ENCODE data around the gene CEP104.
A peak's percentile ranks its signal among the peaks of the same experiment; 100 is the strongest.

CEP104 gene

DNA sequence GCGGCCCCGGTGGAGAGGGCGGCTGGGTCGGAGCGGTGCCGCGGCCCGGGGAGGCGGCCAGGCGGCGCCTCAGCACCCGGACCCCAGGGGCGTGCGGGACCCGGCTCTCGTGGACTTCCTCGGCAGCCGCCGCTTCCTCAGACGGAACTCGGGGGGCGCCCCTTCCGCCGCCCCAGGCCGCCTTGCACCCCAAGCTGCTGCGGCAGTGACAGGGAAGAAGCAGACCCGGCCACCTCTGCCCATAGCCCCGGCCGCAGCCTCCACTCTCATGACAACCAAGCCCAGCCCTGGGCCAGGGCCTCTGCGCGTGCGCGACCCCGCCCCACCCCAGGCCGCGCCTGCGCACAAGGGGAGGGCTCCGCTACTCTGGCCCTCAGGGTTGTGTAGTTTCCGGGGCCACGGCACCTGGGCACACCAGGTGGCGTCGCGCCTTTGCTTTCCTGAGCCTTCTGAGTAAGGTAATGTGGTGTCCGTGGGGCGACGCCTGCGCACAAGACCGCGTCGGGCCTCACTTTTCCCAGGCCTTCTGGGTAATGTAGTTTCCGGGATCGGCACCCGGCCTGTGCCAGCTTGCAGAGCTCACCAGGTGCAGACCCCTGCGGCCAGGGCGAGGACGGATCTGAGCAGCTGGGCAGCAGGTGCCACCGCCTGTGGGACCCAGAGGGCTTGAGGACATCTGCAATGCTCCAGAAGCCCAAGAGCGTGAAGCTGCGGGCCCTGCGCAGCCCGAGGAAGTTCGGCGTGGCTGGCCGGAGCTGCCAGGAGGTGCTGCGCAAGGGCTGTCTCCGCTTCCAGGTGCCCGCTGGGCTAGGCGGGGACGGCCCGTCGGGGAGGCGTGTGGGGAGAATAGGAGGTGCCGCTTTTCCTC is at the start of gene CEP104, which contains the start of gene DFFB:
Gene CEP104 (minus strand): TSS at position 289 of the 868 bp plus-strand sequence. CDS start 4,804 bp downstream, outside the sequence.
Gene DFFB (plus strand): TSS at position 554 of the 868 bp plus-strand sequence. CDS start 128 bp downstream, at position 682.
- peak; percentile 93 for DNase-seq
- Mint-ChIP-seq H3K27ac (no peak within 1 kb of the TSS), H3K27me3 (ENCODE audit: low read depth, poor library complexity) (peaks cover 17% of the 10 kb centered on the region), H3K4me1 (peaks cover 27% of the 10 kb centered on the region), H3K36me3 (ENCODE audit: low read depth) (peaks cover 14% of the 10 kb centered on the region), H3K4me3 (peak within 1 kb of the TSS; percentile 95), H3K9me3 (no peaks in the 10 kb centered on the region)
- TF ChIP-seq, protein P1, sequence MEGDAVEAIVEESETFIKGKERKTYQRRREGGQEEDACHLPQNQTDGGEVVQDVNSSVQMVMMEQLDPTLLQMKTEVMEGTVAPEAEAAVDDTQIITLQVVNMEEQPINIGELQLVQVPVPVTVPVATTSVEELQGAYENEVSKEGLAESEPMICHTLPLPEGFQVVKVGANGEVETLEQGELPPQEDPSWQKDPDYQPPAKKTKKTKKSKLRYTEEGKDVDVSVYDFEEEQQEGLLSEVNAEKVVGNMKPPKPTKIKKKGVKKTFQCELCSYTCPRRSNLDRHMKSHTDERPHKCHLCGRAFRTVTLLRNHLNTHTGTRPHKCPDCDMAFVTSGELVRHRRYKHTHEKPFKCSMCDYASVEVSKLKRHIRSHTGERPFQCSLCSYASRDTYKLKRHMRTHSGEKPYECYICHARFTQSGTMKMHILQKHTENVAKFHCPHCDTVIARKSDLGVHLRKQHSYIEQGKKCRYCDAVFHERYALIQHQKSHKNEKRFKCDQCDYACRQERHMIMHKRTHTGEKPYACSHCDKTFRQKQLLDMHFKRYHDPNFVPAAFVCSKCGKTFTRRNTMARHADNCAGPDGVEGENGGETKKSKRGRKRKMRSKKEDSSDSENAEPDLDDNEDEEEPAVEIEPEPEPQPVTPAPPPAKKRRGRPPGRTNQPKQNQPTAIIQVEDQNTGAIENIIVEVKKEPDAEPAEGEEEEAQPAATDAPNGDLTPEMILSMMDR (IDR thresholded peaks at IDR 0.05) = no peak

DNA sequence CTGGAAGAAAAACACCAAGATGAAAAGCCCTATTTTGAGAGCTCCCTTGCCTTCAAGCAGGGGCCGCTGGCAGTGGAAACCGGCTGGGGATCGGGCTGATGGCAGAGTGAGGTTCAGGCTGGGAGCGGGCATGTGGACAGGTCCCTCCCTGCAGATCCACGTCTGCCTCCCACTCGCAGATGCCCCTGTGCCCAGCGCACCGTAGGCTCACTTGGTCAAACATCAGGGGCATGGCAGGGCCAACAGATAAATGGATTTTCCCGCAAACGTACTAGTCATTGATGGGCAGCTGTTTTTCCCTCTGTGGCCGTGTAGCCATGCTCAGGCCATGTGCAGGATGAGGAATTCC is 49.6 kb upstream of the CEP104 start:
- Mint-ChIP-seq H3K27me3 (ENCODE audit: low read depth, poor library complexity) (peaks cover 4% of the 10 kb centered on the region), H3K4me1 (peaks cover 72% of the 10 kb centered on the region), H3K4me3 (no peak overlapping the region), H3K27ac (no peak overlapping the region), H3K9me3 (no peaks in the 10 kb centered on the region), H3K36me3 (ENCODE audit: low read depth) (no peaks in the 10 kb centered on the region)
- no peak for DNase-seq
- TF ChIP-seq, protein P1 (IDR thresholded peaks at IDR 0.05) = no peak

DNA sequence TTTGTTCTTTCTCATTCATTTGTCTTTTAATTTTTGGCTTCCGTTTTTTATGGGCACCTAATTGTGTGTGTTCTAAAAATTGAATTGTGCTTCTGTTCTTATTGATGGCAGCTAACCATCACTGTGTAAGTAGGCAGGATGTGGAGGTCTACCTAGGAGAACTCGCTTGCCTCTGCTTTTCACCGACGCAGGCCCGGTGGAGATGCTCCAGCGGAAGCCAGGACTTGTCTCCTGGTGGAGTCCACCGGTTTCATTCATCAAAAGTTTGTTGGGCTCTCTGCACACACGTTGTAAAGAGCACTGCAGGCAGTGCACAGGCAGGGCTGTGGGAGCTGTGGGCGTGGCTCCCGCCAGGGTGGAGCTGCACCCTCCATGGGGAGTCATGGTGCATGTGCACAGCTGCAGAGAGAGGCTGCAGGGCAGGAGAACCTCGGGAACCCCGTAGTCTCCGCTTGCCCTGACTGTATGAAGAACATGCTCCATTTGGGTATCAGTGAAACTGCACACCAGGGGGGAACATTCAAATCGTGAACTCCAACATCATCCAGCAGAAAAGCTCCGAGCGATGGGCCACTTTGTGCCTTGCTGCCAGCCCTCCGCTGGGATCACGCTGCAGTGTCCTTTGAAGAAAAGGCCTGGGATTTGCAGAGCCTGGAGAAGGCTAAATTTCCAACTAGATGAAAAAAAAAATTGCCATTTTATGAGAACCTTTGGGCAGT is 49.1 kb upstream of the CEP104 start:
- H3K4me1 Mint-ChIP-seq = peaks cover 67% of the 10 kb centered on the region
- H3K36me3 Mint-ChIP-seq (ENCODE audit: low read depth) = no peaks in the 10 kb centered on the region
- TF ChIP-seq, protein P1 (IDR thresholded peaks at IDR 0.05) = no peak
- no peak for DNase-seq
- peaks cover 4% of the 10 kb centered on the region for H3K27me3 Mint-ChIP-seq (ENCODE audit: low read depth, poor library complexity)
- H3K4me3 Mint-ChIP-seq = no peak overlapping the region
- no peaks in the 10 kb centered on the region for H3K9me3 Mint-ChIP-seq
- H3K27ac Mint-ChIP-seq = no peak overlapping the region

DNA sequence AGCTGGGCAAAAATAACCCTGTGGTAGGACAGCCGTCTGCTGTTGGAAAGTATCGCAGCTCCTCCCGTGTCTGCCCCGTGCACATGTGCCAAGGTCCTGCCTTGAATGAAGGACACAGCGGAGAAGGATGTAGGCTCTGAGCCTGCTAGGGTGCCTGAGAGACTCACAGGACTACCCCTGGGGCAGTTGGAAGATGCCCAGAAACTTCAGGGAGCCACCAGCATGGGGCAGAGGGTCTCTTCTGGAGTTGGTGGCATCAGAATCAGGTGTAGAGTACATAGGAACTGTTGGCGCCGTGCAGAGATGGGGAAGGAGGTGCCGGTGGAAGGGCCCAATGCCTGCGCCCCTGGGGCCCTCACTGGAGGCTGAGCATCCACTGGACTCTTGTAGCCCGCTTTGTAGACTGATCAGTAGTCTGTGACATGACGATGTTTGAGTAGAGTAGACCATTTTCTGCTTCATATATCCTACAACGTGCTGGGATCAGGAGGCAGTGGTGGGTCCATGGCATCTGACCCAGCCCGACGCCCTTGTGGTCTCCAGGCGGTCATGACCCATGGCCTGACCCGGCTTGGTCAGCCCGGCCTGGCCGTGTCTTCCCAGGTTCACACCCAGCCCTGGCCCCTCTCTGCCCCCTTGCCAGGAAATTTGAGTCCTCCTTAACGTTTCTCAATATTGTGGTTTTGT is 48.4 kb upstream of the CEP104 start:
- no peak overlapping the region for H3K4me3 Mint-ChIP-seq
- no peak overlapping the region for H3K27ac Mint-ChIP-seq
- H3K36me3 Mint-ChIP-seq (ENCODE audit: low read depth) = no peaks in the 10 kb centered on the region
- peaks cover 4% of the 10 kb centered on the region for H3K27me3 Mint-ChIP-seq (ENCODE audit: low read depth, poor library complexity)
- DNase-seq = no peak
- TF ChIP-seq, protein P1 (IDR thresholded peaks at IDR 0.05) = no peak
- H3K4me1 Mint-ChIP-seq = peaks cover 63% of the 10 kb centered on the region
- no peaks in the 10 kb centered on the region for H3K9me3 Mint-ChIP-seq

DNA sequence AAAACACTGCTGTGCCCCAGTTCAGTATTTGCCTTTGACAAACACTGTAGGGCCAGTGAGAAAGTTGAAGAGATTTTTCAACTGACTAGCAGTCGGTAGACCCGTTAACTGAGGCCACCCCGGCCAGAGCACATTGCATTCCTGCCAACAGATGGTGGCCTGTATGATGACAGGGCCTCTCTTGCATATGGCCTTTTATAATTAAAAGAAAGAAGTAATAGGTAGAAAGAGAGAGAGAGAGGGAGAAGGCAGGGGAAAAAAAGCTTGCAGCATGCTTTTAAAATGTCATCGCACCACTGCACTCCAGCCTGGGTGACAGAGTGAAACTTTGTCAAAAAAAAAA is 47.8 kb upstream of the CEP104 start:
- Mint-ChIP-seq H3K27ac (no peak overlapping the region), H3K36me3 (ENCODE audit: low read depth) (no peaks in the 10 kb centered on the region), H3K9me3 (no peaks in the 10 kb centered on the region), H3K27me3 (ENCODE audit: low read depth, poor library complexity) (peaks cover 4% of the 10 kb centered on the region), H3K4me1 (peaks cover 58% of the 10 kb centered on the region), H3K4me3 (no peak overlapping the region)
- no peak for DNase-seq
- TF ChIP-seq, protein P1 (IDR thresholded peaks at IDR 0.05) = no peak
